ENCODE results near the gene CTNNA2. TPM values are rescaled to one million over a fixed set of nuclear protein-coding genes. Genes with fewer than 3 reads are reported as not detected.
"Not testable (repeated sequence)": the region's sequence is repeated elsewhere in the genome, so short reads cannot be mapped to it uniquely, and the experiment has no call there.

Gene CTNNA2
- total RNA-seq, 1 experiment from 2014 or later = 5.5 TPM

GRCh38 chr2:80092474-80092873 lies 579.6 kb downstream of the CTNNA2 start:
- H3K9me3 ChIP-seq (ENCODE audit: control insufficient read depth, low read depth, low read length) = no peaks in the 10 kb centered on the region
- H3K18ac ChIP-seq (ENCODE audit: insufficient read length, low read depth, low read length) = no peak overlapping the region
- H3K4me2 ChIP-seq (ENCODE audit: insufficient read depth, insufficient read length, low read length) = no peak overlapping the region
- peaks cover 1 to 10% (median 7%) of the 10 kb centered on the region in 3 experiments; a peak in 6 of 7 replicates for H3K36me3 Mint-ChIP-seq (ENCODE audit: insufficient read depth in 1 of 3, low read depth in 3 of 3)
- no peaks in the 10 kb centered on the region for H3K79me1 ChIP-seq (ENCODE audit: insufficient read depth, low read depth, low read length, poor library complexity, severe bottlenecking)
- no peak overlapping the region for H2BK20ac ChIP-seq (ENCODE audit: low read depth, low read length, poor library complexity, severe bottlenecking)
- peaks cover 2% of the 10 kb centered on the region; the same call in 1 of the 2 replicates for H3K27me3 Mint-ChIP-seq (ENCODE audit: low read depth)
- no peaks in the 10 kb centered on the region for H4K20me1 ChIP-seq (ENCODE audit: control insufficient read depth, insufficient read depth, insufficient read length)
- H3K27me3 ChIP-seq (ENCODE audit: insufficient read depth, low read length) = no peaks in the 10 kb centered on the region
- no peaks in the 10 kb centered on the region for H3K79me2 ChIP-seq (ENCODE audit: insufficient read depth, low read length)
- no peak overlapping the region for H2BK5ac ChIP-seq (ENCODE audit: insufficient read length, low read length)
- no peak overlapping the region for H2BK15ac ChIP-seq (ENCODE audit: low read depth, low read length)
- peaks cover 11 to 20% of the 10 kb centered on the region in 2 experiments; a peak in 4 of 5 replicates for H3K9me3 Mint-ChIP-seq
- no peak overlapping the region for H4K91ac ChIP-seq (ENCODE audit: insufficient read length, low read depth, low read length)
- no peak overlapping the region for H2AK5ac ChIP-seq (ENCODE audit: insufficient read length, low read length)
- H2AFZ ChIP-seq (ENCODE audit: low read length) = no peak overlapping the region
- no peaks in the 10 kb centered on the region; a peak in 1 of 4 replicates for H3K4me1 Mint-ChIP-seq
- H3K9ac ChIP-seq (ENCODE audit: extremely low read depth, insufficient read length, low read length) = no peak overlapping the region
- no peak overlapping the region for H3K4me3 Mint-ChIP-seq
- no peak overlapping the region for H4K8ac ChIP-seq (replicated peaks; ENCODE audit: insufficient read length, low read depth, low read length)
- no peak overlapping the region for H2BK120ac ChIP-seq (ENCODE audit: low read depth, low read length, poor library complexity, severe bottlenecking)
- no peaks in the 10 kb centered on the region for H3K23me2 ChIP-seq (ENCODE audit: insufficient read length, low read depth, low read length, poor library complexity, severe bottlenecking)
- H3T11ph ChIP-seq (ENCODE audit: low read length) = no peak overlapping the region
- H3K14ac ChIP-seq (ENCODE audit: insufficient read depth, low read length) = no peak overlapping the region
- H3K23ac ChIP-seq (ENCODE audit: insufficient read length, low read depth, low read length) = no peak overlapping the region
- no peak overlapping the region for H3K56ac ChIP-seq (ENCODE audit: insufficient read length, low read depth, low read length)
- no peaks in the 10 kb centered on the region for H3K4me1 ChIP-seq (ENCODE audit: insufficient read depth, low read length)
- no peak overlapping the region for H3K27ac Mint-ChIP-seq
- H4K5ac ChIP-seq (ENCODE audit: insufficient read length, low read depth, low read length) = no peak overlapping the region
- no peak for DNase-seq
- no peak overlapping the region for H3K27ac ChIP-seq (ENCODE audit: insufficient read length, low read depth, low read length)
- no peak overlapping the region for H2BK12ac ChIP-seq (ENCODE audit: insufficient read length, low read depth, low read length)
- no peak overlapping the region for H3K4ac ChIP-seq (ENCODE audit: low read depth, low read length)
- no peak for TF ChIP-seq CTCF (conservative IDR thresholded peaks at IDR 0.05)

- H3K4ac ChIP-seq (ENCODE audit: low read depth, low read length); H3K27me3 ChIP-seq (ENCODE audit: insufficient read depth, low read length): not testable (repeated sequence)
- WGBS (ENCODE audit: extremely low coverage, insufficient read length, low lambda C conversion rate) = no CpG with 5 or more reads among the region's 12 CpGs
Observed at GRCh38 chr2:80098503-80098902, 585.7 kb downstream of the CTNNA2 start.

More at GRCh38 chr2:80098503-80098902, 585.7 kb downstream of the CTNNA2 start:
- not testable (repeated sequence) for H2BK15ac ChIP-seq (ENCODE audit: low read depth, low read length); H3K4me2 ChIP-seq (ENCODE audit: insufficient read depth, insufficient read length, low read length); H3K18ac ChIP-seq (ENCODE audit: insufficient read length, low read depth, low read length); H4K8ac ChIP-seq (replicated peaks; ENCODE audit: insufficient read length, low read depth, low read length); H3K4me1 Mint-ChIP-seq; H2BK12ac ChIP-seq (ENCODE audit: insufficient read length, low read depth, low read length); H2BK5ac ChIP-seq (ENCODE audit: insufficient read length, low read length); H3K23me2 ChIP-seq (ENCODE audit: insufficient read length, low read depth, low read length, poor library complexity, severe bottlenecking); H3K27ac ChIP-seq (ENCODE audit: insufficient read length, low read depth, low read length); H3K9me3 ChIP-seq (ENCODE audit: control insufficient read depth, low read depth, low read length); H2AFZ ChIP-seq (ENCODE audit: low read length); H2BK20ac ChIP-seq (ENCODE audit: low read depth, low read length, poor library complexity, severe bottlenecking); H3K4me3 Mint-ChIP-seq; H4K91ac ChIP-seq (ENCODE audit: insufficient read length, low read depth, low read length); DNase-seq; H3K27ac Mint-ChIP-seq; H3K23ac ChIP-seq (ENCODE audit: insufficient read length, low read depth, low read length); H3T11ph ChIP-seq (ENCODE audit: low read length); H4K5ac ChIP-seq (ENCODE audit: insufficient read length, low read depth, low read length); H2AK5ac ChIP-seq (ENCODE audit: insufficient read length, low read length); H3K9ac ChIP-seq (ENCODE audit: extremely low read depth, insufficient read length, low read length); H3K4me1 ChIP-seq (ENCODE audit: insufficient read depth, low read length); H3K56ac ChIP-seq (ENCODE audit: insufficient read length, low read depth, low read length); H4K20me1 ChIP-seq (ENCODE audit: control insufficient read depth, insufficient read depth, insufficient read length); H3K79me2 ChIP-seq (ENCODE audit: insufficient read depth, low read length); H2BK120ac ChIP-seq (ENCODE audit: low read depth, low read length, poor library complexity, severe bottlenecking); H3K14ac ChIP-seq (ENCODE audit: insufficient read depth, low read length); H3K79me1 ChIP-seq (ENCODE audit: insufficient read depth, low read depth, low read length, poor library complexity, severe bottlenecking); H3K27me3 Mint-ChIP-seq (ENCODE audit: low read depth)
- Mint-ChIP-seq H3K36me3 (ENCODE audit: insufficient read depth in 1 of 3, low read depth in 3 of 3) (peaks cover 19 to 30% (median 27%) of the 10 kb centered on the region in 3 experiments), H3K9me3 (peaks cover 41 to 53% of the 10 kb centered on the region in 2 experiments)

All from H9 (cell line).